Prostate gland (tissue), 2 donors: ENCODE measurements around the gene ZNF827.

Experiments used
- POLR2AphosphoS5 ChIP-seq: sonication (generic); formaldehyde crosslinking; IDR thresholded peaks from one replicate; pipeline ENCODE4 v1.6.1; 2017; ENCODE audit warnings: antibody characterized with exemption
- TF ChIP-seq, protein P1 (sequence below), 4 experiments: fragments of 200-600 bp in 2 of 4; fragments of 450-650 bp in 2 of 4; sonication (generic) in 2 of 4; IDR thresholded peaks; 1 replicate in 3 of 4; 2 replicates in 1 of 4; pipeline ENCODE4 v1.5.1; 2016 to 2019; ENCODE audit warnings: antibody characterized with exemption in 4 of 4, mild to moderate bottlenecking in 2 of 4, moderate library complexity in 2 of 4

GRCh38 chr4:145881989-145882388 lies 56.6 kb downstream of the ZNF827 start:
- peak; percentile 72 for TF ChIP-seq POLR2AphosphoS5
- TF ChIP-seq, protein P1, sequence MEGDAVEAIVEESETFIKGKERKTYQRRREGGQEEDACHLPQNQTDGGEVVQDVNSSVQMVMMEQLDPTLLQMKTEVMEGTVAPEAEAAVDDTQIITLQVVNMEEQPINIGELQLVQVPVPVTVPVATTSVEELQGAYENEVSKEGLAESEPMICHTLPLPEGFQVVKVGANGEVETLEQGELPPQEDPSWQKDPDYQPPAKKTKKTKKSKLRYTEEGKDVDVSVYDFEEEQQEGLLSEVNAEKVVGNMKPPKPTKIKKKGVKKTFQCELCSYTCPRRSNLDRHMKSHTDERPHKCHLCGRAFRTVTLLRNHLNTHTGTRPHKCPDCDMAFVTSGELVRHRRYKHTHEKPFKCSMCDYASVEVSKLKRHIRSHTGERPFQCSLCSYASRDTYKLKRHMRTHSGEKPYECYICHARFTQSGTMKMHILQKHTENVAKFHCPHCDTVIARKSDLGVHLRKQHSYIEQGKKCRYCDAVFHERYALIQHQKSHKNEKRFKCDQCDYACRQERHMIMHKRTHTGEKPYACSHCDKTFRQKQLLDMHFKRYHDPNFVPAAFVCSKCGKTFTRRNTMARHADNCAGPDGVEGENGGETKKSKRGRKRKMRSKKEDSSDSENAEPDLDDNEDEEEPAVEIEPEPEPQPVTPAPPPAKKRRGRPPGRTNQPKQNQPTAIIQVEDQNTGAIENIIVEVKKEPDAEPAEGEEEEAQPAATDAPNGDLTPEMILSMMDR (IDR thresholded peaks at IDR 0.05), result no peak
